C4-2B (cell line): Measurements from ENCODE around the gene LCAT.
A peak's percentile ranks its signal among the peaks of the same experiment; 100 is the strongest.

Experiments
- ZFX ChIP-seq: fragments of 450-650 bp; IDR thresholded peaks from 2 replicates; pipeline ENCODE4 v1.6.1; 2017
- TF ChIP-seq, protein P1 (sequence below): fragments of 450-650 bp; conservative IDR thresholded peaks from 2 replicates; pipeline ENCODE4 v1.5.1; 2017; ENCODE audit warnings: mild to moderate bottlenecking

DNA sequence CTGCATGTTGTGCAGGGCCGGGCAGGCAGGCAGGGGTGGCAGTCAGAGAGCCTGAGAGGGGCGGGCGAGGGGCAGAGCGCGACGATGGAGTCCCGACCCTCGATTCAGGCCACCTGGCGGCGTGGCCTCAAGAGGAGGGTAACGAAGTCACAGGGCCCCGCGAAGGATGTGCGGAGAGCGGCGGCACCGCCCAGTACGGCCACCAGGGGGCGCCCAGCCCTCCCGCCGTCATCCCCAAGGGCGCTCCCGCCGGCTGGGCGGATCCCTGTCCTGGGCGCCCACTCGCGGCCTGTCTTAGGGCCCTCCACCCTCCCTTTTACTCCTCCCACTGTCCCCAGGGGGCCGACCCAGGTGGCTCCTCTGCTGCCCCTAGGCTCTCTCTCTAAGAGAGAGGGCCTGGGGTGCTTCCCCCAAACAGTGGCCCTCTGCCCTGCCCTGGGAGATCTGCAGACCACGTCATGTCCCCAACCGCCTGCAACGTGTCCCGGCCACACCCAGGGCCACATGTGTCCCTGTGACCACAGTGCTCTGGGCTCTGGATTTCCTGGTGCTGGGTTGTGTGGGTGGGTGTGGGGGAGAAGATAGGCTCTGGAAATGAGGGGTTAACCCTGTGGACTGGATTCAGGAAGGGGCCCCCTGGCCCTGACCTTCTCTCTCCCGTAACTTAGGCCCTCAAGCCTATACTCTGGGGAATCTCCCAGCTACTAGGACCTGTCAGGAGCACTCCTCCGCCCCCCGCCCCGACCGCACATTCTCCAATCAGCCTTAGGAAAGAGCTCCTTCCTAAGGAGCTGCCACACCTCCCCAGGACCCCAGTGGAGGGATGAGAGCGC, 49.5 kb upstream of the LCAT start:
- TF ChIP-seq, protein P1, sequence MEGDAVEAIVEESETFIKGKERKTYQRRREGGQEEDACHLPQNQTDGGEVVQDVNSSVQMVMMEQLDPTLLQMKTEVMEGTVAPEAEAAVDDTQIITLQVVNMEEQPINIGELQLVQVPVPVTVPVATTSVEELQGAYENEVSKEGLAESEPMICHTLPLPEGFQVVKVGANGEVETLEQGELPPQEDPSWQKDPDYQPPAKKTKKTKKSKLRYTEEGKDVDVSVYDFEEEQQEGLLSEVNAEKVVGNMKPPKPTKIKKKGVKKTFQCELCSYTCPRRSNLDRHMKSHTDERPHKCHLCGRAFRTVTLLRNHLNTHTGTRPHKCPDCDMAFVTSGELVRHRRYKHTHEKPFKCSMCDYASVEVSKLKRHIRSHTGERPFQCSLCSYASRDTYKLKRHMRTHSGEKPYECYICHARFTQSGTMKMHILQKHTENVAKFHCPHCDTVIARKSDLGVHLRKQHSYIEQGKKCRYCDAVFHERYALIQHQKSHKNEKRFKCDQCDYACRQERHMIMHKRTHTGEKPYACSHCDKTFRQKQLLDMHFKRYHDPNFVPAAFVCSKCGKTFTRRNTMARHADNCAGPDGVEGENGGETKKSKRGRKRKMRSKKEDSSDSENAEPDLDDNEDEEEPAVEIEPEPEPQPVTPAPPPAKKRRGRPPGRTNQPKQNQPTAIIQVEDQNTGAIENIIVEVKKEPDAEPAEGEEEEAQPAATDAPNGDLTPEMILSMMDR: peak; percentile 98
- TF ChIP-seq ZFX: no peak
